GM12878 (cell line): ENCODE measurements around the gene PPP1R18. TPM values are rescaled to one million over a fixed set of nuclear protein-coding genes. Genes with fewer than 3 reads are reported as not detected.

Experiments used
- ATAC-seq: fragments of 200-7000 bp; cut with Tn5 transposase; 3 replicates; pipeline ENCODE4 v1.9.1; 2020; ENCODE audit warnings: mild to moderate bottlenecking, moderate library complexity
- BruUV-seq: library from RNA; stranded (reverse); fragments of 400-500 nt; replicated peaks from 2 replicates; lab custom pipeline; 2021; lab: Mats Ljungman, UMichigan
- CTCF ChIA-PET: fragments of 300-600 bp; sonication (Branson Sonifier 250); formaldehyde crosslinking; extraction: SDS; loops from one replicate; lab custom pipeline; 2021; ENCODE audit warnings: inconsistent platforms; lab: Yijun Ruan, JAX
- POLR2A ChIA-PET: fragments of 350-600 bp; formaldehyde crosslinking; extraction: SDS; loops from one replicate; lab custom pipeline; 2021; ENCODE audit warnings: inconsistent platforms; lab: Charles Lee
- RAD21 ChIA-PET: fragments of 300-600 bp; sonication (Branson Sonifier 250); formaldehyde crosslinking; loops from one replicate; lab custom pipeline; 2023; ENCODE audit warnings: antibody characterized with exemption; ENCODE audit not compliant: unreplicated experiment; lab: Charles Lee
- SMC1A ChIA-PET: fragments of 300-600 bp; sonication (Branson Sonifier 250); formaldehyde crosslinking; loops from one replicate; lab custom pipeline; 2023; ENCODE audit not compliant: unreplicated experiment, uncharacterized antibody; lab: Charles Lee
- DNase-seq: peaks from one replicate; pipeline ENCODE4 v3.0.0-alpha.2; 2011; ENCODE audit warnings: low read depth, low spot score
- FAIRE-seq: peaks from 3 replicates; lab custom pipeline; 2011; peaks lifted over from hg19 to GRCh38; lab: Jason Lieb, UNC
- H2AFZ ChIP-seq: 2 replicates; pipeline ENCODE4 v1.6.0; 2011; ENCODE audit warnings: low read depth, low read length, control low read depth; ENCODE audit not compliant: control insufficient read depth
- H3K27ac ChIP-seq: 2 replicates; pipeline ENCODE4 v1.5.1; 2011; ENCODE audit warnings: control low read depth; ENCODE audit not compliant: control insufficient read depth, insufficient read depth
- H3K27me3 ChIP-seq, 2 experiments: replicated peaks in 1 of 2; 2 replicates each; pipeline versions ENCODE4 v1.6.0 to v1.6.1; 2011; ENCODE audit warnings: low read length in 1 of 2; ENCODE audit not compliant: control insufficient read depth in 2 of 2, insufficient read depth in 2 of 2
- H3K36me3 ChIP-seq, 2 experiments: 2 replicates each; pipeline ENCODE4 v1.5.1; 2011; ENCODE audit warnings: low read length in 1 of 2; ENCODE audit not compliant: control insufficient read depth in 2 of 2, insufficient read depth in 2 of 2
- H3K4me1 ChIP-seq: 2 replicates; pipeline ENCODE4 v1.6.1; 2011; ENCODE audit warnings: mild to moderate bottlenecking, low read length, moderate library complexity, mixed read lengths; ENCODE audit not compliant: control insufficient read depth, insufficient read depth
- H3K4me2 ChIP-seq: 2 replicates; pipeline ENCODE4 v1.6.0; 2011; ENCODE audit warnings: control low read depth; ENCODE audit not compliant: control insufficient read depth, insufficient read depth
- H3K4me3 ChIP-seq: fragments of 200-600 bp; sonication (generic); 2 replicates; pipeline ENCODE4 v1.5.1; 2016
- H3K79me2 ChIP-seq: 2 replicates; pipeline ENCODE4 v1.6.0; 2011; ENCODE audit warnings: low read length; ENCODE audit not compliant: control insufficient read depth, insufficient read depth
- H3K9ac ChIP-seq: 2 replicates; pipeline ENCODE4 v1.8.0; 2011; ENCODE audit warnings: low read length, control low read depth, mixed read lengths; ENCODE audit not compliant: control insufficient read depth, insufficient read depth
- H3K9me3 ChIP-seq: replicated peaks from 3 replicates; pipeline ENCODE4 v1.5.1; 2011; ENCODE audit warnings: mild to moderate bottlenecking, low read length; ENCODE audit not compliant: control insufficient read depth, insufficient read depth
- H4K20me1 ChIP-seq: 2 replicates; pipeline ENCODE4 v1.6.0; 2011; ENCODE audit not compliant: control insufficient read depth, insufficient read depth
- CEBPB ChIP-seq, 2 experiments: fragments of 150-350 bp in 1 of 2; IDR thresholded peaks; 2 replicates each; pipeline ENCODE4 v1.6.1; 2012 to 2014; ENCODE audit warnings: low read depth in 2 of 2, low read length in 2 of 2, borderline replicate concordance in 1 of 2, inconsistent platforms in 1 of 2
- ETV6 ChIP-seq, 2 experiments: fragments of 450-650 bp in 1 of 2; IDR thresholded peaks in 1 of 2; conservative IDR thresholded peaks in 1 of 2; 2 replicates each; pipeline ENCODE4 v1.6.1; 2014; ENCODE audit warnings: antibody characterized with exemption in 1 of 2, borderline replicate concordance in 1 of 2, low read depth in 1 of 2, mild to moderate bottlenecking in 1 of 2, moderate library complexity in 1 of 2
- GABPA ChIP-seq: IDR thresholded peaks from 2 replicates; pipeline ENCODE4 v1.6.1; 2014; ENCODE audit warnings: antibody characterized with exemption, low read depth, mild to moderate bottlenecking, inconsistent platforms
- MEF2B ChIP-seq: fragments of 450-650 bp; IDR thresholded peaks from 2 replicates; pipeline ENCODE4 v1.6.1; 2018; ENCODE audit warnings: mild to moderate bottlenecking, moderate library complexity; ENCODE audit not compliant: partially characterized antibody, poor library complexity, severe bottlenecking
- NKRF ChIP-seq: fragments of 450-650 bp; conservative IDR thresholded peaks from 2 replicates; pipeline ENCODE4 v1.6.1; 2017; ENCODE audit warnings: mild to moderate bottlenecking, moderate library complexity
- RCOR1 ChIP-seq: conservative IDR thresholded peaks from 2 replicates; pipeline ENCODE4 v1.6.1; 2012; ENCODE audit warnings: low read depth, low read length, improper control_type of control experiment
- SREBF2 ChIP-seq: IDR thresholded peaks from 2 replicates; pipeline ENCODE4 v1.6.1; 2012; ENCODE audit warnings: mild to moderate bottlenecking, low read length
- TAF1 ChIP-seq: IDR thresholded peaks from 2 replicates; pipeline ENCODE4 v1.6.1; 2011; ENCODE audit warnings: mild to moderate bottlenecking, low read depth, low read length, borderline replicate concordance
- TARDBP ChIP-seq: IDR thresholded peaks from 2 replicates; pipeline ENCODE4 v1.6.1; 2016; ENCODE audit warnings: borderline replicate concordance
- ZNF217 ChIP-seq: fragments of 450-650 bp; IDR thresholded peaks from 2 replicates; pipeline ENCODE4 v1.6.1; 2017; ENCODE audit warnings: antibody characterized with exemption, mild to moderate bottlenecking
- ZSCAN29 ChIP-seq: fragments of 450-650 bp; IDR thresholded peaks from 2 replicates; pipeline ENCODE4 v1.6.1; 2017; ENCODE audit warnings: mild to moderate bottlenecking, moderate library complexity
- WGBS: methylation state at CpG from one replicate; pipeline ENCODE4 v1.1.6; 2016; ENCODE audit warnings: low lambda C conversion rate; ENCODE audit not compliant: insufficient replicate concordance, insufficient coverage; ENCODE audit errors: missing lambda C conversion rate; 5-methylcytosine and 5-hydroxymethylcytosine counted together
- in situ Hi-C: fragments of 300-500 bp; cut with MboI; formaldehyde crosslinking; loops from 9 replicates; pipeline ENCODE4 v1.14.3; 2018; ENCODE audit warnings: mixed read lengths
- intact Hi-C: fragments of 100-400 bp; cut with micrococcal nuclease; formaldehyde crosslinking; loops from one replicate; pipeline ENCODE4 v1.14.2; 2022; ENCODE audit not compliant: unreplicated experiment
- polyA plus RNA-seq, 11 experiments: library from polyadenylated mRNA; depleted of rRNA in 4 of 11; unstranded in 6 of 11; stranded (reverse) in 5 of 11; fragments of >200 nt; fragmentation: Nextera tagmentation in 4 of 11; fragmentation: Illumina TruSeq in 1 of 11; extraction: Ambion mirVana in 4 of 11; extraction: Trizol in 1 of 11; gene quantifications; 1 replicate in 1 of 11; 2 replicates in 10 of 11; pipeline versions ENCODE4 v1.2.1 to v1.2.3, GENCODE V29; 2011 to 2016; ENCODE audit warnings: inconsistent platforms in 2 of 11, missing spikeins in 2 of 11, low read depth in 1 of 11
- total RNA-seq, 4 experiments: library from RNA; depleted of rRNA in 3 of 4; stranded (reverse); fragments of >200 nt in 3 of 4; fragmentation: Illumina TruSeq in 1 of 4; extraction: Trizol in 1 of 4; gene quantifications; 2 replicates each; pipeline versions ENCODE4 v1.2.1 to v1.2.3, GENCODE V29; 2013 to 2021
- TF ChIP-seq, protein P1 (sequence below): fragments of 450-650 bp; IDR thresholded peaks from 2 replicates; pipeline ENCODE4 v1.6.1; 2017; ENCODE audit warnings: mild to moderate bottlenecking
- TF ChIP-seq, protein P2 (sequence below): IDR thresholded peaks from 2 replicates; pipeline ENCODE4 v1.6.1; 2012; ENCODE audit warnings: low read length, inconsistent platforms
- TF ChIP-seq, protein P3 (sequence below): IDR thresholded peaks from 2 replicates; pipeline ENCODE4 v1.6.1; 2012; ENCODE audit warnings: low read depth, low read length, improper control_type of control experiment

The PPP1R18 gene
- total and polyA plus RNA-seq, 10 of the 15 experiments (the other 5 are each of a cell fraction or from before 2014, with no cell fraction given): 21.0 to 119 (median 52.6) TPM

- in situ Hi-C loops: loop anchor here (5.0 kb wide), 2 partner anchors 38 to 103 kb away; partner anchors contain the start of genes MRPS18B and PPP1R10
- TSS peak; percentile 57 for BruUV-seq
- DNase-seq (peak; percentile 91), ATAC-seq (peak; percentile 75), FAIRE-seq (peak; percentile 99)
- WGBS: under 1% methylated on average over 30 of the region's 38 CpGs
- peaks cover 6% of the 10 kb centered on the region; the same call in 1 of the 2 replicates for H4K20me1 ChIP-seq
- CTCF ChIA-PET: interaction anchor here (0.7 to 22.7 kb wide), 12 partner anchors 11 to 238 kb away, joined by 3 to 487 read pairs (median 16); partner anchors contain the start of genes DDR1, DHX16 and NRM
- SMC1A ChIA-PET: interaction anchor here (1.0 to 17.7 kb wide), 7 partner anchors 12 to 107 kb away, joined by 3 to 265 read pairs (median 4); partner anchors contain the start of gene NRM
- peaks cover 14 to 19% of the 10 kb centered on the region in 2 experiments for H3K36me3 ChIP-seq
- RAD21 ChIA-PET: interaction anchor here (0.8 to 11.2 kb wide), 6 partner anchors 12 to 193 kb away, joined by 3 to 209 read pairs (median 22); partner anchors contain the start of genes DHX16 and NRM
- peak within 1 kb of the TSS; percentile 96 for H3K27ac ChIP-seq
- H3K4me1 ChIP-seq: peaks cover 19% of the 10 kb centered on the region
- no peaks in the 10 kb centered on the region for H3K9me3 ChIP-seq
- peaks cover 85% of the 10 kb centered on the region for H3K79me2 ChIP-seq
- H3K27me3 ChIP-seq: no peaks in the 10 kb centered on the region
- peak within 1 kb of the TSS; percentile 86 for H3K9ac ChIP-seq
- H2AFZ ChIP-seq: peak within 1 kb of the TSS; percentile 81
- intact Hi-C loops: no loop called here
- POLR2A ChIA-PET: interaction anchor here (0.6 to 11.6 kb wide), 9 partner anchors 9 to 105 kb away, joined by 3 to 200 read pairs (median 8); partner anchors contain the start of genes MRPS18B and NRM
- H3K4me2 ChIP-seq: peak within 1 kb of the TSS; percentile 38
- peak within 1 kb of the TSS; percentile 90 for H3K4me3 ChIP-seq
- TF ChIP-seq, protein P1, sequence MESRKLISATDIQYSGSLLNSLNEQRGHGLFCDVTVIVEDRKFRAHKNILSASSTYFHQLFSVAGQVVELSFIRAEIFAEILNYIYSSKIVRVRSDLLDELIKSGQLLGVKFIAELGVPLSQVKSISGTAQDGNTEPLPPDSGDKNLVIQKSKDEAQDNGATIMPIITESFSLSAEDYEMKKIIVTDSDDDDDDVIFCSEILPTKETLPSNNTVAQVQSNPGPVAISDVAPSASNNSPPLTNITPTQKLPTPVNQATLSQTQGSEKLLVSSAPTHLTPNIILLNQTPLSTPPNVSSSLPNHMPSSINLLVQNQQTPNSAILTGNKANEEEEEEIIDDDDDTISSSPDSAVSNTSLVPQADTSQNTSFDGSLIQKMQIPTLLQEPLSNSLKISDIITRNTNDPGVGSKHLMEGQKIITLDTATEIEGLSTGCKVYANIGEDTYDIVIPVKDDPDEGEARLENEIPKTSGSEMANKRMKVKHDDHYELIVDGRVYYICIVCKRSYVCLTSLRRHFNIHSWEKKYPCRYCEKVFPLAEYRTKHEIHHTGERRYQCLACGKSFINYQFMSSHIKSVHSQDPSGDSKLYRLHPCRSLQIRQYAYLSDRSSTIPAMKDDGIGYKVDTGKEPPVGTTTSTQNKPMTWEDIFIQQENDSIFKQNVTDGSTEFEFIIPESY: no peak
- no peak for TF ChIP-seq ZSCAN29
- TF ChIP-seq GABPA: no peak
- no peak for TF ChIP-seq TARDBP
- TF ChIP-seq TAF1: peak; percentile 98
- no peak for TF ChIP-seq RCOR1
- TF ChIP-seq NKRF: peak; percentile 65
- 0 out of 4 replicates have a peak, but pooled peaks of 1 of the 2 experiments have one; percentile 2 for TF ChIP-seq ETV6 (conservative IDR thresholded peaks at IDR 0.05 in 1 of 2, IDR thresholded peaks at IDR 0.05 in 1 of 2; ENCODE audit: borderline replicate concordance in 1 of 2, low read depth in 1 of 2)
- no peak for TF ChIP-seq ZNF217
- no peak for TF ChIP-seq SREBF2
- no peak for TF ChIP-seq MEF2B
- TF ChIP-seq, protein P2, sequence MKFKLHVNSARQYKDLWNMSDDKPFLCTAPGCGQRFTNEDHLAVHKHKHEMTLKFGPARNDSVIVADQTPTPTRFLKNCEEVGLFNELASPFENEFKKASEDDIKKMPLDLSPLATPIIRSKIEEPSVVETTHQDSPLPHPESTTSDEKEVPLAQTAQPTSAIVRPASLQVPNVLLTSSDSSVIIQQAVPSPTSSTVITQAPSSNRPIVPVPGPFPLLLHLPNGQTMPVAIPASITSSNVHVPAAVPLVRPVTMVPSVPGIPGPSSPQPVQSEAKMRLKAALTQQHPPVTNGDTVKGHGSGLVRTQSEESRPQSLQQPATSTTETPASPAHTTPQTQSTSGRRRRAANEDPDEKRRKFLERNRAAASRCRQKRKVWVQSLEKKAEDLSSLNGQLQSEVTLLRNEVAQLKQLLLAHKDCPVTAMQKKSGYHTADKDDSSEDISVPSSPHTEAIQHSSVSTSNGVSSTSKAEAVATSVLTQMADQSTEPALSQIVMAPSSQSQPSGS: no peak
- TF ChIP-seq CEBPB (IDR thresholded peaks at IDR 0.05; ENCODE audit: borderline replicate concordance in 1 of 2, low read depth in 2 of 2, low read length in 2 of 2): no peak
- TF ChIP-seq, protein P3, sequence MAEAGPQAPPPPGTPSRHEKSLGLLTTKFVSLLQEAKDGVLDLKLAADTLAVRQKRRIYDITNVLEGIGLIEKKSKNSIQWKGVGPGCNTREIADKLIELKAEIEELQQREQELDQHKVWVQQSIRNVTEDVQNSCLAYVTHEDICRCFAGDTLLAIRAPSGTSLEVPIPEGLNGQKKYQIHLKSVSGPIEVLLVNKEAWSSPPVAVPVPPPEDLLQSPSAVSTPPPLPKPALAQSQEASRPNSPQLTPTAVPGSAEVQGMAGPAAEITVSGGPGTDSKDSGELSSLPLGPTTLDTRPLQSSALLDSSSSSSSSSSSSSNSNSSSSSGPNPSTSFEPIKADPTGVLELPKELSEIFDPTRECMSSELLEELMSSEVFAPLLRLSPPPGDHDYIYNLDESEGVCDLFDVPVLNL: peak; percentile 79; the same call in 1 of the 2 replicates
Observed at GRCh38 chr6:30719791-30720737, 33.6 kb upstream of the PPP1R18 start, which contains the start of gene TUBB. TSS of gene TUBB (plus strand) at chr6:30720352. CDS start at chr6:30720507, 155 bp downstream.
